ENCODE results near the gene RWDD3.

The RWDD3 gene

GRCh38 chr1:95226781-95227660 is 7.0 kb upstream of the RWDD3 start:
- DNase-seq: no peak
- in situ Hi-C loops (cut with HindIII; ENCODE audit: low pct_ligation_motif_present, low pct_unique_long_range_greater_than_20kb, low sequenced_read_pairs): no loop called here

DNA sequence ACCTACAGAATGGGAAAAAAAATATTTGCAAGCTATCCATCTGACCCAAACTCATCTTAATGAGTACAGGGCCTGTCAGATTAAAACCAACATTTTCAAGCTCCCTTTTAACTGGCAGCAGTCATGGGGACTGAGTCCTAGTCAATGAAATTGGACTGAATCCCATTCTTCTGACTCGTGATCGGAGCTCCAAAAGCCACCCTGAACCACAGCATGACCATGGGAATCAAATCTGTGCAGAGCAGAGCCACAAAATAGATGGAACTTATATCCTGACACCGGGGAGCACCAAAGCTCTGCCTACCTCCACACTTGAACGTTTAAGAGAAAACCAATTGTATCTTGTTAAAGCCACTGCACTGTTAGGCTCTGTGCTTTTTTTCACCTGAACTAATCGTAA is 5.0 kb upstream of the RWDD3 start:
- in situ Hi-C loops (cut with HindIII; ENCODE audit: low pct_ligation_motif_present, low pct_unique_long_range_greater_than_20kb, low sequenced_read_pairs): no loop called here
- no peak for DNase-seq

DNA sequence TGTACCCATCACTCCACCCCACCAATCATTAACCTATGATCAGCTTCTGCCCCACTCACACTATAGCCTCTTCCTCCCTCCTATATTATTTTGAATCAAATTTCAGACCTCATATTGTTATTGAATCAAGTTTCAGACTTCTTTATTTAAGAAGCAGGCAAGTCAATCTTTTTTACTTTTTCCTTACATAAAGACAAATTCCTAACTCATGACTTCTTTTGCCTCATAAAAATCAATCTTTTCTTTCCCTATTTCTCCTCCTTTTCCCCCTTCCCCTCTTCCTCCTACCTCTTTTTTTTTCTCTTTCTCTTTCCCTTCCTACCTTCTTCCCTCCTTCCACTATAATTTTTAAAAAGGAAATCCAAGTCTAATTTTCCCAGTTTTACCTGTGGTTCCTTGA is 4.3 kb upstream of the RWDD3 start:
- no peak for DNase-seq
- in situ Hi-C loops (cut with HindIII; ENCODE audit: low pct_ligation_motif_present, low pct_unique_long_range_greater_than_20kb, low sequenced_read_pairs): no loop called here

GRCh38 chr1:95230256-95230655 is 3.8 kb upstream of the RWDD3 start:
- in situ Hi-C loops (cut with HindIII; ENCODE audit: low pct_ligation_motif_present, low pct_unique_long_range_greater_than_20kb, low sequenced_read_pairs): no loop called here

DNA sequence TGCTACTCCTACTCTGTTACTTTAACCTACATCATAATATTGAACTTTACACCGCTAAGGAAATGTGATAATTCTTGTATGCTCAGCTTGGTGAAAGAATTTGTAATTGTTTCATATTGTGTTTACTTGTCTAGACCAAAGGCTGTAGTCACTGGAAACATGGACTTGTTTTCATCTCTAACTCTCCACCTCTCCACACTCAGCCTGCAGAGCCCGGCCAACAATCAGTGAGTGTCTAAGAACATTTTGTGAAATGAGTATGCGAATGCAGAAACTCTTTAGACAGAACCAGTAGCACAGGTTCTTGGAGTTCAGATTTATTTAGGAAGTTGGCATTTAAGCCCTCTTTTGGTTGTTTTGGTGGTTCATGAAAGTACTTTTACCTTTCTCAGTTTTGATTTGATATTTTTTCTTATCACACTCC is 3.2 kb upstream of the RWDD3 start:
- in situ Hi-C loops (cut with HindIII; ENCODE audit: low pct_ligation_motif_present, low pct_unique_long_range_greater_than_20kb, low sequenced_read_pairs): no loop called here
- no peak for DNase-seq

More at GRCh38 chr1:95230256-95230655, 3.8 kb upstream of the RWDD3 start:
- DNase-seq: no peak

GRCh38 chr1:95232646-95233318 is 1.2 kb upstream of the RWDD3 start:
- in situ Hi-C loops (cut with HindIII; ENCODE audit: low pct_ligation_motif_present, low pct_unique_long_range_greater_than_20kb, low sequenced_read_pairs): no loop called here
- DNase-seq: peak; percentile 10

DNA sequence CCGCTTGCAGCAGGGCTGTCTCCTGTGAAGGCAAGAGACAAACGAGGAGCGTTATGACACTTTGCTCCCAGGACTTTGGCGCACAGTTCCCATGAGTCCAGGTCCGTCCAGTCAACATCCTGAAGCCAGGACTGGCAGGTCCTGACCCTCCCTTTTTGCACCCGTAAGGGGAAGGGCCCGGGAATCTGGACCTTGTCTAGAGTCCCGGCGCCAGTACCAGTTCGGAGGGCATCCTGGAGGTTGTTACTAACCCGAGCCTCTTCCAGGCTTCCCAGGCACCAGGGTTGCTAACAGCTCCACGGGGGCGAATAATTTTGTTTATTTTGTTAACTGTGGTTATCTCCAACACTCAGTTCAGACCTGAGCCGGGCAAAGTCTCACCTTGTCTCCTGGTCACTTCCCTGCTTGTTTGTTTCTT is 682 bp upstream of the RWDD3 start:
- in situ Hi-C loops (cut with HindIII; ENCODE audit: low pct_ligation_motif_present, low pct_unique_long_range_greater_than_20kb, low sequenced_read_pairs): no loop called here
- DNase-seq: peak; percentile 35

DNA sequence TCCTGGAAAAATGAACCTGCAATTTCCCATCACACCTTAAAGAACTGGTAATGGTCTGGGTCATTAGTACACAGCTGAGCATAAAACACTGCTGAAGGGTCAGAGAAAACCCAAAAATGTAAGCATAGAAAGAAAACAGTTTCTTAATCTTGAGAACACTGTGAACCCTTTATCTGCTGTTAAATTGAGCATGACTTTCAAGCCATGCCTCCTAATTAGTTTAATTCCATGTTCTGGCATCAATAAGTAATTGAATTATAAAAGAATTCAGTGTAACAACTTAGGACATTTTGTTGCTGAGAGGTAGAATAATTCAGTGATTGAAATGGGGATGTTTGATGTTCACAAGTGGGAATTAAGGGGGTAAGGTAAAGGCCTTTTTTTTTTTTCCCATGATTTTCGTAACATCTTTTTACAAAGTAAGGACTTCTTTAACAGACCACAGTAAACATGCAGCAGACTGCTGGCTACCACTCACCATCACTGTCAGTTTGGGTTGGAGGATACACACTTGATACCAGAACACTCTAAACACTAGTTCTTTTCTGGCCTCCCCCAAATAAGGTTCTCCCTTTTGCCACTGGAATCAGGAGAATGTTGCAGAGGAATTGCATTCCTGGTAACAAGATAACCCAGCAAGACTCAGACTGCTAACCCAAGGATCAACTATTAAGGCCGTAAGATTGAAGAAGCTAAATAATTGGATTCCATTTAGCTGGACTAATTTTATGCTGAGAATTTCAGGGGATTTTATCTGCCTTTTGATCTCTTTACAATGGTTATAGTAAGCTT is 3.0 kb downstream of the RWDD3 start:
- in situ Hi-C loops (cut with HindIII; ENCODE audit: low pct_ligation_motif_present, low pct_unique_long_range_greater_than_20kb, low sequenced_read_pairs): no loop called here
- DNase-seq: no peak

- in situ Hi-C loops (cut with HindIII; ENCODE audit: low pct_ligation_motif_present, low pct_unique_long_range_greater_than_20kb, low sequenced_read_pairs): no loop called here
- DNase-seq: no peak
Observed at GRCh38 chr1:95237981-95238703, 4.1 kb downstream of the RWDD3 start.

- in situ Hi-C loops (cut with HindIII; ENCODE audit: low pct_ligation_motif_present, low pct_unique_long_range_greater_than_20kb, low sequenced_read_pairs): no loop called here
- no peak for DNase-seq
Observed at GRCh38 chr1:95245029-95245428, 11.0 kb downstream of the RWDD3 start.

DNA sequence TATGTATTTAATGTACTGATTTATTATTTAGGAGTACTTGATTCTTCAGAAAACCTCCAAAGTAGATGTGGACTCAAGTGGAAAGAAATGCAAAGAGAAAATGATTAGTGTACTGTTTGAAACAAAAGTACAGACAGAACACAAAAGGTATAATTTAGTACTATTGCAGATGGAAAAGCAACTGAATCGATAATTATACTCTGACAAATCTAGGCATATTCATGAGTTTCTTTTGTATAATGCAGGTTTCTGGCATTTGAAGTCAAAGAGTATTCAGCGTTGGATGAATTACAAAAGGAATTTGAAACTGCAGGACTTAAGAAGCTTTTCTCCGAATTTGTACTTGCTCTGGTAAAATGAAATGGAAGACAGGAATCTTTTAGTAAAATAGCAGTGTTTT is 12.5 kb downstream of the RWDD3 start:
- DNase-seq: no peak
- in situ Hi-C loops (cut with HindIII; ENCODE audit: low pct_ligation_motif_present, low pct_unique_long_range_greater_than_20kb, low sequenced_read_pairs): no loop called here

DNA sequence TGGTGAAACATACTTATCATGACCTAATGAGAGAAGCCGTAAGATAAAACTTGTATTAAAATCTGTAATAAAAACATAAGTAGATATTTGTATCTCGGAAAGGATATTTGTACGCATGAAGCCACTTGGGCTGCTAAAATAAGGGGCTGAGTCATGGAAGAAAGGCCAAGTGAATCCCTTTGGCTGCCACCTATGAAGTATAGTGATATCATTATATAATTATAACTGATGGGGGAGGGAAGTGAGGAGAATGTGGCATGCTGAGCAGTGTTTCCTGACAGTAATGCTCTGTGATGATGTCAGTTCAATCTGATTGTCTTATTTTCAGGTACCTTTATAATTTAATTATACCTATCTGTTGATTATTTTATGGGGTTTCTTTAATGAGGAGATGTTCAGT is 13.6 kb downstream of the RWDD3 start:
- in situ Hi-C loops (cut with HindIII; ENCODE audit: low pct_ligation_motif_present, low pct_unique_long_range_greater_than_20kb, low sequenced_read_pairs): no loop called here
- DNase-seq: no peak

DNA sequence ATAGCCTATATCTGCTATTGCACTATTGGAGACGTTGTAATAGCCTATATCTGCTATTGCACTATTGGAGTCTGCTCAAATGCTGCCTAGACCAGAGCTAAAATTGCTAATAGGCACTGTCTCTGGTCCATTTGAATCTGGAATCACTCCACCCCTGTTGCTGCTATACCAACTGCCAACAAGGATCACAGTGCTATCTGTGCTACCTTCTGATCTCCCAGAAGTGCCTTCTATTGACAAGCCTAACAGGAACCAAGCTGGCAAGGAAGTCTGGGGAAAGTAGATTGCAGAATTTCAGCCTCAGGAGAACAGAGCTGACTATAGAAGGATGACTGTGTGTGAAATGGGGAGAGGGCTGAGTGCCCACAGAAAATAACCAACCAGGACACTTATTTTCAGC is 15.9 kb downstream of the RWDD3 start:
- in situ Hi-C loops (cut with HindIII; ENCODE audit: low pct_ligation_motif_present, low pct_unique_long_range_greater_than_20kb, low sequenced_read_pairs): no loop called here
- no peak for DNase-seq

DNA sequence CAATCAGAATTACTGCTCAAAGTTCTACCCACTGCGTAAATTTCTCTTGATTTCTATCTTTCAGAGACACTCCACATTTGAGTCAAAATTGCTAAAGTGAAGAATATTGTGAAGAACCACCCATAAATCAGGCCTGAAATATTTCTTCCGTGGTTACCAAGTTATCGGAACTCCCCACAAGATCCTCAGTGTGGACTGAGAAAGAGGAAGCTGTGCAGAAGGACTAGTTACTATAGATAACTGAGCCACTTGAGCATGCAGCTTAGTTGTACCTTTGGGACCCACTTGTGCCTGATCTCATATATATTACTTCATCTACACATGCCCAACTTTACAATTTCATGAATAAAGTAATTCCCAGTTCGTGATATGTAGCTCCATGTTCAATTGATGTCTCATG is 18.4 kb downstream of the RWDD3 start:
- no peak for DNase-seq
- in situ Hi-C loops (cut with HindIII; ENCODE audit: low pct_ligation_motif_present, low pct_unique_long_range_greater_than_20kb, low sequenced_read_pairs): no loop called here

- DNase-seq: no peak
- in situ Hi-C loops (cut with HindIII; ENCODE audit: low pct_ligation_motif_present, low pct_unique_long_range_greater_than_20kb, low sequenced_read_pairs): no loop called here
Observed at GRCh38 chr1:95254959-95255358, 20.9 kb downstream of the RWDD3 start.

GRCh38 chr1:95255826-95256225 is 21.8 kb downstream of the RWDD3 start:
- DNase-seq: no peak
- in situ Hi-C loops (cut with HindIII; ENCODE audit: low pct_ligation_motif_present, low pct_unique_long_range_greater_than_20kb, low sequenced_read_pairs): no loop called here

DNA sequence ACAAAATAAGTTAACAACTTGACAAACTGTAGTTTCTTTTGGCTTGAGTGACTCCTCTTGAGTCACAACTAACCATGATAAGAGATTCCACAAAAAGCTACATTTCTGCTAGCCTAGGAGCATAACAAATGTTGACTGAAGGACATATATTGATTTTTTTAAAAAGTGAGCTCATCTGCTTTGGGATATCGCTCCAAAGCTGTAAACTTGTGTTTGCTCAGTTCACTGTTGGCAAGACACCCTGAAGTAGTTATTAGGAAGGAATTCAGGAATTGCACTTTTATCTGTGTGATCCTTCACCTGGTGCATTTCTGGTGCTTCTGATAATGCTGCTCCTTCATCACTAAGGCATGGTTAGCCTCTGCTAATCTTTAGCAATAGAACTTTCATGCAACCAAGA is 23.7 kb downstream of the RWDD3 start:
- in situ Hi-C loops (cut with HindIII; ENCODE audit: low pct_ligation_motif_present, low pct_unique_long_range_greater_than_20kb, low sequenced_read_pairs): no loop called here
- no peak for DNase-seq

DNA sequence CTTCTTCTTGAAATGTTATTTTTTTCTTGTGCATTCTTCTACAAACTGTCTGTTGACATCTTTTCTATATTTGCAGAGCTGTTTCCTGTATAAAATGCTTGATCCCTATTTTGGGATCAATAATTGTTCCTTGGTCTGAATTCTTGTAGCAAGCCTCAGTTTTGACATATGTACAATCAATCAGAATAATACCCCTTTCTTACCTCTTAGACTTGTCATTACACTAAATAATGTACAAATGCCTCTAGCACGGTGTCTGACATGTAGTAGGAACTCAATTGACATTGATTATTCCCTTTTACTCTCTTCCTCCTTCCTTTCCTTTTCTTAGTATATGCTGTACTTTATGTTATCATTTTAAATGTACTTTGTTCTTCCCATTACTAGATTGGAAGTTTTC is 25.2 kb downstream of the RWDD3 start:
- DNase-seq: no peak
- in situ Hi-C loops (cut with HindIII; ENCODE audit: low pct_ligation_motif_present, low pct_unique_long_range_greater_than_20kb, low sequenced_read_pairs): no loop called here

DNA sequence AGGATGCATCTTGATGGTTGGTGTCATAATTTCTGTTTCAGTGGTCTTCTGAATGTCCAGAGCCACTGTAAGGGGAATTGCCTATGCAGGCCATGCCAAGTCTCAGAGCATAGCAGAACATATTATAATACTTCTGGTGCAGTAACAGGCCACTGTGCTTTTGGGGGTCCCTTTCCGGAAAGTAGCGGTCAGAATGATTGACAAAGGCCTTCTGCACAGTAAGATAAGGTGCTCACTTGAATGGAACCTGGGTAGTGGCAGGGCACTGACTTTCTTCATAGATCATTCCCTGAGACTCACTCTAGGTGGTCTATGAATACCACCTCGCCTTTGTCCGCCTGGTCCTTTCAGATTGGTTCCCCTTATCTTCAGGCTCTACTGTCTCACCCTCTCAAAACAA is 28.9 kb downstream of the RWDD3 start:
- in situ Hi-C loops (cut with HindIII; ENCODE audit: low pct_ligation_motif_present, low pct_unique_long_range_greater_than_20kb, low sequenced_read_pairs): no loop called here
- DNase-seq: no peak
